Measurements from ENCODE around the gene SIN3A. TPM values are rescaled to one million over a fixed set of nuclear protein-coding genes. Genes with fewer than 3 reads are reported as not detected.

Gene SIN3A
- total RNA-seq, 1 donor from 2014 or later = 65.2 TPM

GRCh38 chr15:75363786-75364185 lies 87.7 kb downstream of the SIN3A start:
- peaks cover 16% of the 10 kb centered on the region for H3K36me3 Mint-ChIP-seq (ENCODE audit: unreplicated experiment)
- no peaks in the 10 kb centered on the region for H3K9me3 Mint-ChIP-seq (ENCODE audit: unreplicated experiment)
- no peaks in the 10 kb centered on the region for H3K27me3 Mint-ChIP-seq (ENCODE audit: unreplicated experiment)
- no peak overlapping the region for H3K27ac Mint-ChIP-seq (ENCODE audit: unreplicated experiment)
- no peak for TF ChIP-seq CTCF (IDR thresholded peaks at IDR 0.05)
- no peak overlapping the region for H3K4me3 Mint-ChIP-seq (ENCODE audit: unreplicated experiment)
- no peak for DNase-seq (ENCODE audit: extremely low spot score, unreplicated experiment)
- H3K4me1 Mint-ChIP-seq (ENCODE audit: unreplicated experiment) = peaks cover 7% of the 10 kb centered on the region

DNA sequence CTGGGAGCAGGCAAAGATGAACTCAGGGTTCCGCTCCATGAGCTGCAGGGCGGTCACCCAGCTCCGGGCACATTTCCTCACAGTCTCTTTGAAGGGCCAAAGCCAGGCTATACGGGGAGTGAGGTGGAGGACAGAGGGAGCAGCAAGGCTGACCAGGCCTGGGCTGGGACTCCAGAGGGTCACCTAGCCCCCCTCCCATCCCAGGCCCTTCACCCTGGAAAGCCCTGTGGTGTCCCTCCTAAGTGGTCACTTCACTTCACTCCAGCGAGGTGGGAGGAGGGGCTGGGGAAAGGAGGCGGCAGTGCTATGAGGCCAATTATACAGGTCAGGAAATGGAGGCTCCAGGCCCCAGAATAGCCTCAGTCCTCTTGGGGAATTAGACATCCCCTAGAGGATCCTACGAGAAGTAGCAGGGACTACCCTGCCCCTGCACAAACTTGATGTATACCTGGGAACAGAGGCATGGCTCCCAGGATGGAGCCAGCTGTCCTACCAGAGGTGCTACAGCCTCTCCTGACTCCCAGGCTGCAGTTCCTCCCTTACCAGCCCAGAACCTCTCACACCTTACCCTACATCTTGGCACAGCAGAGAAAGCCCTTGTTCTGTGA lies 88.7 kb downstream of the SIN3A start:
- Mint-ChIP-seq H3K9me3 (ENCODE audit: unreplicated experiment) (no peaks in the 10 kb centered on the region), H3K27me3 (ENCODE audit: unreplicated experiment) (no peaks in the 10 kb centered on the region), H3K36me3 (ENCODE audit: unreplicated experiment) (peaks cover 16% of the 10 kb centered on the region), H3K4me3 (ENCODE audit: unreplicated experiment) (no peak overlapping the region), H3K4me1 (ENCODE audit: unreplicated experiment) (peaks cover 4% of the 10 kb centered on the region), H3K27ac (ENCODE audit: unreplicated experiment) (no peak overlapping the region)
- TF ChIP-seq CTCF (IDR thresholded peaks at IDR 0.05) = no peak
- DNase-seq (ENCODE audit: extremely low spot score, unreplicated experiment) = no peak

DNA sequence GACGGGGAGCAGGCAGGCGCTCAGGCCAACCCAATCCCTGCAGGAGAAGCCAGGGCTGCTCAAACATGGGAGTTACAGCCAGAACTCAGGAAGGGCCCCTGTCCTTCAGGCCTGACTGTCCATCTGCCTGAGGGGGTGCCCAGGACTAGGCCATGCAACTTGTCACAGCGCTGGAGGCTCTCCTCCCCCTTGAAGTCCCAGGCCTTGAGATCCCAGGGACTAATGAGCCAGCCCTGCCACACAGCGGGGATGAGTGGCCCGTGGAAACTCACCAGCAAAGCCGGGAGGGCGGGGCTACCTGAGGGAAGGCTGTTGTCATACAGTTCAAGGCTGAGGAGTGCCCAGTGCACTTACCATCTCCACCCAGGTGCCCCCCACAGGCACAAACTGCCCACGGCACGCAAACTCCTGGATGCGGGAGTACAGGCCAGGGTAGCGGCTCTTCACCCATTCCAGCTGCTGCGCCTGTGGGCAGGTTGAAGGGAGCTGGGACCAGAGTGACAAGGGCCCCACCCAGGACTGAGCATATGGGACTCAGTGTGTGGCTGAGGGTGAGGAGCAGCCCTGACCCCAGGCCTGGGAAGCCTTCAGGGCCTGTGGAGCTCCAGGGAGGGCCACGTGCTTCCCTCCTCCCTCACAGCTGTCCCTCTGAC lies 89.4 kb downstream of the SIN3A start:
- no peak for TF ChIP-seq CTCF (IDR thresholded peaks at IDR 0.05)
- no peaks in the 10 kb centered on the region for H3K4me1 Mint-ChIP-seq (ENCODE audit: unreplicated experiment)
- no peak overlapping the region for H3K4me3 Mint-ChIP-seq (ENCODE audit: unreplicated experiment)
- H3K36me3 Mint-ChIP-seq (ENCODE audit: unreplicated experiment) = peaks cover 16% of the 10 kb centered on the region
- DNase-seq (ENCODE audit: extremely low spot score, unreplicated experiment) = no peak
- no peaks in the 10 kb centered on the region for H3K9me3 Mint-ChIP-seq (ENCODE audit: unreplicated experiment)
- H3K27ac Mint-ChIP-seq (ENCODE audit: unreplicated experiment) = no peak overlapping the region
- no peaks in the 10 kb centered on the region for H3K27me3 Mint-ChIP-seq (ENCODE audit: unreplicated experiment)

GRCh38 chr15:75361361-75361988 lies 90.0 kb downstream of the SIN3A start:
- Mint-ChIP-seq H3K4me3 (ENCODE audit: unreplicated experiment) (no peak overlapping the region), H3K4me1 (ENCODE audit: unreplicated experiment) (no peaks in the 10 kb centered on the region), H3K27ac (ENCODE audit: unreplicated experiment) (no peak overlapping the region), H3K27me3 (ENCODE audit: unreplicated experiment) (no peaks in the 10 kb centered on the region), H3K36me3 (ENCODE audit: unreplicated experiment) (peaks cover 13% of the 10 kb centered on the region), H3K9me3 (ENCODE audit: unreplicated experiment) (no peaks in the 10 kb centered on the region)
- TF ChIP-seq CTCF (IDR thresholded peaks at IDR 0.05) = no peak
- no peak for DNase-seq (ENCODE audit: extremely low spot score, unreplicated experiment)

GRCh38 chr15:75360856-75361255 lies 90.6 kb downstream of the SIN3A start:
- no peaks in the 10 kb centered on the region for H3K4me1 Mint-ChIP-seq (ENCODE audit: unreplicated experiment)
- no peak for DNase-seq (ENCODE audit: extremely low spot score, unreplicated experiment)
- no peak overlapping the region for H3K4me3 Mint-ChIP-seq (ENCODE audit: unreplicated experiment)
- TF ChIP-seq CTCF (IDR thresholded peaks at IDR 0.05) = no peak
- no peaks in the 10 kb centered on the region for H3K27me3 Mint-ChIP-seq (ENCODE audit: unreplicated experiment)
- H3K9me3 Mint-ChIP-seq (ENCODE audit: unreplicated experiment) = no peaks in the 10 kb centered on the region
- peaks cover 13% of the 10 kb centered on the region for H3K36me3 Mint-ChIP-seq (ENCODE audit: unreplicated experiment)
- H3K27ac Mint-ChIP-seq (ENCODE audit: unreplicated experiment) = no peak overlapping the region
